DMS 273 (cell line): ENCODE results near the gene PLPP4.

Source experiments
- DNase-seq: peaks from one replicate; lab custom pipeline; 2025; ENCODE audit not compliant: unreplicated experiment; lab: John Stamatoyannopoulos, UW

The PLPP4 gene

DNA sequence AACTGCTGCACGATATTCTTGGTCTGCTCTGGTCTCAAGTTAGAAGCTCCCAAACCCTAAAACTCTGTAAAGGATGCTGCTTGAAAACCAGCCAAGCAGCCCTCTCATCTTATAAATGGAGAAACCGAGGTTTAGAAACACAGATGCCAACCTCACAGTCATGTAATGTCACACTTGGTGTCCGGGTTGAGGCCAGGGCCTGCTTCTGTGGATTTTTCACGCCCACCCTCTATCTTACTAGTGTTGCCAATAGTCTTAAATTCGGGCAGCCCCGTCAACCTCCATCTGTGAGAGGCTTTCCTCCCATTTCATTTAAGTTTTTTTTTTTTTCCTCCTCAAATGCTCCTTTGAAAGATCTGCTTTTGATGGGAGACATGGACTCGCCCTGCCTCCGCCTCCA lies 28.9 kb downstream of the PLPP4 start:
- no peak for DNase-seq

DNA sequence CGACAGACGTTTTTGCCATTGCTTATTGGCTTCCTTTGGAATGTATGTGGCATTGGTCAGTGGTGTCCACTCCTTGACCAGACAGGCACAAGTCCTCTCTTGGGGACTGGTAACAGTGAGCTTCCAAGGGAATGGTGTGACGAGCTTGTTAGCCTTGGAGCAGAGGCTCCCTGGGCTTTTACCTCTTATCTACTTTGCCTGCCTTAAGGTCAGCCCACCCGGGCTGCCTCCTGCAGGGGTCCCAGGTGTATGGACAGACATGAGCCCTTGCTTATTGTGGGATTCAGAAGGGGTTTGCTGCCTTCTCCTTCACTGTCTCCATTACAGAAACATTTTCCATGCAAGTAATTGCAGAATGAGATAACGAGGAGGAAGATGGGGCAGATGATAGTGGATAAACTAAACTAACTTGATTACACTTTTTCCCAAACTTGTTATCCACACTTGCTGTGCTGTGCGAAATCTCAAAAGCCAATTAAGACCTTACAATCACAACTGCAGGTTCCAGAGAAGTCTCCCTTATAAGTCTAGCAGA lies 29.7 kb downstream of the PLPP4 start:
- no peak for DNase-seq

DNA sequence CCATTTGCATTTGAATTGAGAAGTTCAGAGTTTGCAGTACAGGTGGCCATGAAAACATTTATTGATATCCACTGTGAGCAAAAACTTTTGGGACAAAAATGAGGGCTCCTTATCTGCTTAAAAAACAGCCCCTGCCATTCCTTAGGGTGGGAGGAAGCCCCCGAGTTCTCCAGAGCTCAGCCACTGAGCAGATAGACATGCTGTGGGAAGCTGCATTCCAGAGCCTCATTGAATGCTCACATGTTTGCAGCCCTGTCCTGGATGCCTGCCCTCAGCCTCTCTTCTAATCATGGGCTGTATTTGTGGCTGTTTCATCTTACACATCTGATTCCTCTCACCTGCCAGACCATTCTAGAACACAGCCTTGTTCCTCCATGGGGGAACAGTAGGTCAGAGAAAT lies 33.3 kb downstream of the PLPP4 start:
- DNase-seq, result no peak

DNA sequence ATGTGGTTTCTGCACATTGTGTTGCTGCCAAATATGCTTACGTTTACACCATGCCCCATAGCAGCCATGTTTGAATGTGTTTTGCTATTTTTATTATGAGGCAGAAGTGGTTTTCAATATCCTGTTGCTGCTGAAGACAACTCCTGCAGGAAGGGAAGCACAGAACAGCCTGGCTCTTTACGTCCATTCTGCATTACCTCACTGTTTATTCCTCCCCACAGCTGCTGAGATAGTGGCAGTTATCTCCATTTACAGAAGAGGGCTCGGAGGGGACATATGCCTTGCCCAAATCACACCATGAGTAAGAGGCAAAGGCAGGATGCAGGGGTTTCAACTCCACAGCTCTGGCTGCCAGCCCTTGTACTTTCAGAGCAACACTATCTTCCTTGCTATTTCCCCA lies 35.3 kb downstream of the PLPP4 start:
- DNase-seq, result peak; percentile 28

DNA sequence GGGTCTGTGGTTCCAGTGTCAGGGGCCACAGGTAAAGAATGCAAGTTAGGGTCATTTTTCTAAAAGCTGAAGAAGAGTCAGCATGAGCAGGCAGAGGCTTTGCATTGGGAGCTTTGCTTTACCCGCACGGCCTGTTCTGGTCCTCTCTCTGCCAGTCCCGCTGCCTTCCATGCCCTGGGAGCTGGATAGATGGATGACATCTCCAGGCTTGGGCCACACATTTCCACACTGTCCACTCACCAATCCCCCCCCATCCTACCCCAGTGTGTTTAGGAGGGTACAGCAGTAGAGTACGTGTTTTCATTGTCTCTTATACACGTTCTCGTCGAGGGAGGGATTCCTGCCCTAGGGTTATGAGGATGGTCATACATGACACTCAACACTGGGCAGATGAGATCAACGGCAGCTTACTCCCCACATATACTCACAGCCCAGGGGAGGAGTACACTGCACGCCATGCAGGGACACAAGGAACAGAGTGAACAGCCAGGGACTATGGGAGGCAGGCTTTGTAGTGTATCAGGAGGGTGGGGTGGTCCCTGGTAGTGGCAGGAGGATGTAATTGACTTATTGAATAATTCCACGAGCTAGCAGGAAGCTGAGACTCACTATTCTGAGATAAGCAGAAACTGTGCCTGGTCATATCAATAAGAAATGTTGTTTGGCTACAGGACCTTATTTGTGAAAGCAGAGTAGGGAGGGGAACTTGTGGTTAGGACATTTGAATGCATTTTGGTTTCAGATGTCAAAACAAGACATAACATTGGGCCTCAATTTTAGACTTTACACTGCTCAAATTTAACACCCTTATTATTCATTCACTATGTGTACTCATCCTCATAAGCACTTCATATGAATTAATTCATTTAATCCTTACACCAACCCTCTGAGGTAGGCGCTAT lies 36.6 kb downstream of the PLPP4 start:
- DNase-seq, result no peak

DNA sequence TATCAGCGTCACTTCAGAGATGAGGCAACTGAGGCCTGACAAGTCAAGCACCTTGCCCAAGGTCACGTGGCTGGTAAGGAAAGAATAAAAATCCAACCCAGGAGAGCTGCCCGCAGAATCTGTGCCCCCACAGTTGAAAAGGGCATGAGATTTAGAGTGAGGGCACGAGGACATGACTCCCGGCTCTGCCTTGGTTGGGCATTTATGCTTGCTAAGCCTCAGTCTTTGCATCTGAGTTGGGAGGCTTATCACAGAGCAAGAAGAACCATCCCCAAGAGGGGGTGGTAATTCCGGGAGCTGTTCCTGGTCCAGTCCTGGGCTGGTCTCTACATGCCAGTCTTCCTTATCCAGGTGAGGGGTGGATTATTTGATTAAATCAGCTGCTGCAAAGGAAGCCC lies 37.3 kb downstream of the PLPP4 start:
- DNase-seq, result no peak

DNA sequence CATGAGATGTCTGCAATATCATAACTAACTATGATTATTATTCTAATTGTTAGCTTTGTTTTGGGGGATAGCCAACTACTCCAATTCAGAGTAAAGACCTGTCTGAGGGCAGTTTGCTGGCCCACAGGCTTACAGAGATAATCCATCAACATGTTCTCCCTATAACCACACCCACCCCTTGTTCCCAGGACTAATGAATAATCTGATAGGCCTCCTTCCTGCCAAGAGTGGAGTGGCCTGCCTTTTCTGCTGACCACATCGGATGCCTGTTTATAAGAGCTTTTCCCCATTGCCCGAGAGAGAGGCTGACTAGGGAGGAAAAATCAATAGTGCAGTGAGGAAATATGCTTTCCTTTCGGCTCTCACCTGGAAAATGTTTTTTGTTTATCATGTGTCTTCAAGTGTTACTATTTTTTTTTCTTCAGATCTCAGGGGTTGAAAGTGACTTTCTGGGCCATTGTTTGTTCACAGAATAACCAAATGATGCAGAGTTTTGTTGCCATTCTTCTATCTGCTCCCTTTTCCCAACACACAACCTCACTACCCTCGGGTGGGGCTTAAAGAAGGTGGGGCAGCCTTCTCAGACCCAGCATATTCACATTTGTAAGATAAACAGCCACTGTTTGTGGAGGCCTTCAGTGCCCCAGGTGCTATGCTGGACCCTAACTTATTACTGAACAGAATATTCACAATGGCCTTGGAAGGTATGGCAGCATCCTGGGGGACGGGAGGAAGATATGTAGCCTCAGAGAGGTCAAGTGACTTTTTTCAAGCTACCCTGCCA lies 38.4 kb downstream of the PLPP4 start:
- no peak for DNase-seq

DNA sequence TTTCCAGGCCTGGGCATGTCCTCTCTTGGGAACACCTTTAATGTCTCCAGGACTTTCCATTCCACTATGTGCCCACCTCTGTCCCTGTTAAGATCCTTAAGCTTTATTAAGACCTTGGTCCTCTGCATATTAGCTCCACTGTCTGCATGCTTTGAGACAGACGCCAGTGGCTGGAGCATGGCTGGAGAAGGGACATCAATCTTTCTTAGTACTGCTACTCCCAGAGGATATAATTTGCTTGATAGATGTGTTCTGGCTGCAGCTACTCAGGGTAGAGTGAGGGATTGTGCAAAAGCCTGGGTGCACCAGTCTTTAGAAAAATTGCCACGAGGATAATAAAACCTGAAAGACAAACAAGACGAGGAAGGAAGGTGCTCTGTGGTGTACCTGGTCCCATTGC lies 42.9 kb downstream of the PLPP4 start:
- no peak for DNase-seq

DNA sequence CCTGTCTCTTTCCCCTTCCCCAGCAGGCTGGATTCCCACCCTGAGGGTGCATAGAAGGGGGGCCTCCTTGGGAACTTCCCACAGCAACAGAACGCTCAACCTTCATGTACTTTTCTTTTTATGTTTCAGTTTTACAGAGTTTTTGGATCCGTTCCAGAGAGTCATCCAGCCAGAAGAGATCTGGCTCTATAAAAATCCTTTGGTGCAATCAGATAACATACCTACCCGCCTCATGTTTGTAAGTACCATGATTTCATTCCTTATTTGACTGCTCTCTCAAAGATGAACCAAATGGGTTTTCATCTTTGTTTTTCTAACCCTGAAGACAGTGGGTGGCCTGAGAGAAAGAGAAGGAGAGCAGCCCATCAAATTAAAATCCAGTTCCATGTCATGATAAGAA lies 46.7 kb downstream of the PLPP4 start:
- peak; percentile 59 for DNase-seq

DNA sequence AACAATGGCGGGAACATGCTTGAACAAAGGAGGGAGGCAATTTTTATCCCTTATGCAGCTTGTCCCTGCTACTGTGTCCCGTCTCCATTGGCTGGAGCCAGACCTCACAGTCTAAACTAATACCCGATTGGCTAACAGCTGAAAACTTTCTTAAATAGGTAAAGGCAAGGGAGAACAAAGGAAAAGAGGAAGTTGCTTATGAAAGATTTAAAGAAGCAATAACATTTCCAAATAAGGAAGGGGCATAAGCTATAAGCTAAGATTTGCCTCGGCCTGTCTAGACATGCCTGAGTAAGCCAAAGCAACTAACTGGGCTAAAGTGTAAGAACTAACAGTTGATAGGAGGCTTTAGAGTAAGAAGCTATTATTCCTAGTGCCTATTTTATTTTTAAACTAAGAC lies 47.2 kb downstream of the PLPP4 start:
- peak; percentile 19 for DNase-seq

DNA sequence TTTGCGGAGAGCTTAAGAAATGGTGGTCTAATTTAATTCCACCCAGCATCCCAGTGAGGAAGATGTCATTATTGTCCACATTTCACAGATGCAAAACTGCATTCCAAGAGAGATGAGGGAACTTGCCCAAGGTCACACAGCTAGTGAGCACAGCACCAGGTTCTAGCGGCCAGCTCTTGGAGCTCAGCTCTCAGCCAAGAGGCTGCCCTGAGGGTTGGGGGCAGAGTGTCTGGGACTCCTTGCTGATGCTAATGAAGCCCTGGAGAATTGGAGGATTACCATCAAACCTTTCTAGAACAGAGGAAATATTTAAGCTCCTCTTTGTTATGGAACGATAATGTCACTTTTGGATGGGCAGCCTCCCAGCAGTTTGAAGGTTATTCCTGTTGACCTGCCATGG lies 48.0 kb downstream of the PLPP4 start:
- no peak for DNase-seq

DNA sequence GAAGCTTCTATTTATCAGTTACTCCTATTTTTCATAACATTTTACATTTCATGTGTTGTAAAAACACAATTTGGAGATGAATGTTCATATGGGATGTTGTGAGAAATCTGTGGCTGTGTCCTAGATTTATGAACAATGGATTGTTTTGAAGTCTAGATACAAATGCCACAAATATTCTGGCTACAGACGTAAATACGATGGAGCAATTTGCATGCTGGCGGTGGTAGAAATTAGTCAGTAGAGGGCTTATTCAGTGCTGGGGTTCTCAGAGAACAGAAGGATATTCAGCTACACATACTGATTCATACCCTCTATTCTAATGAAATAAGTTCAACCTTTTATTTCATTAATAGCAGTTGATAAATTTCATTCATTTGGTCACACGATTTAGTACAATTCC lies 48.8 kb downstream of the PLPP4 start:
- DNase-seq, result no peak

DNA sequence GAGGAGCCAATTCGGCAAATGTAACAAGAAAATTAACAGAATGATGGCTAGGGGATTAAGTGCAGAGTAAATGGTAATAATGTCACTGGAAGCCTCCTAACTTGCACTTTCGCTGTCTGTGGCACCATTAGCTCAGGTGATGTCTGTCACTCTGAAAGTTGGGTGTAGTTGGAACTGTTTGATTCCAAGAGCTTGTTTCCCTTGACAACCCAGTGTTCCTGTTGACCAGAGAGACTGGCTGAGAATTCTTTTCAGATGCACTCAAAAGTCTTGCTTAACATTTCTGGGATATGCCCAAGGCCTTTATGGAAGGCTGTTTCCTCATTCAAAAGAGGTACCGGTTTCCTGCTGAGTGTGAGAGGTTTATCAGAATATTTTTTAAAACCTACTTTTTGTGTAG lies 49.6 kb downstream of the PLPP4 start:
- DNase-seq, result no peak

DNA sequence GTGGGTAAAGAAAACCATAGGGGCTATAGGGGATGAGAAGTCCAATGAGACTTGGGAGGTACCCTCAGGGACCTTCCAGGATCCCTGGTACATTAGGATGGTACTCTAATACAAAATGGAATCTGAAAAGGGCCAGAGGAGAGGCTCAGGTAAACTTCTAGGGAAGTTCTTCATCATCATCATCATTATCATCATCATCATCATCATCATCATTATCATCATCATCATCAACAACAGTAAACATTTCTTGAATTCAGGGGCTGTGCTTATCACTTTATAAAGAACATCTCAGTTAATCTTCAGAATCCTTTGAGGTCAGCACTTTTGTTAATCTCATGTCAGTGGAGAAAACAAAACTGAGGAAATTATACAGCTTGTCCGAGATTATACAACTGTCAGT lies 50.1 kb downstream of the PLPP4 start:
- no peak for DNase-seq

DNA sequence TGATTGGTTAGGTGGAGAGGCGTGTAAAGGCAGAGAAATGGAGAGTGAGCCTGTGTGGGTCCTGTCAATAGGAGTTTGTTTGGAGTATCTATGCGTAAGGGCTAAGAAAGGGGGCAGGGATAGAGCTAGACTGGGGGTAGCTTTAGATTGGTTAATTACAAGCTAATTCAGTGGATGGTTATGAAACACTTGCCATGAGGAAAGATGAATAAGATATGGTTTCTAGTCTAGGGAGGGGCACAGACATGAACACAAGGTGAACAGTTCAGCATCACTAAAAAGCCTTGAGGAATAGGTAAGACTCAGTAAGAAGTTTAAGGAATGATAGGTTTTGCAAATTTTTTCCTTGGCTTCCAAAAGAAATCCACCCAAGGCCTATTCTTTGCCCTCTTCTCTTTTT lies 50.6 kb downstream of the PLPP4 start:
- DNase-seq, result no peak

DNA sequence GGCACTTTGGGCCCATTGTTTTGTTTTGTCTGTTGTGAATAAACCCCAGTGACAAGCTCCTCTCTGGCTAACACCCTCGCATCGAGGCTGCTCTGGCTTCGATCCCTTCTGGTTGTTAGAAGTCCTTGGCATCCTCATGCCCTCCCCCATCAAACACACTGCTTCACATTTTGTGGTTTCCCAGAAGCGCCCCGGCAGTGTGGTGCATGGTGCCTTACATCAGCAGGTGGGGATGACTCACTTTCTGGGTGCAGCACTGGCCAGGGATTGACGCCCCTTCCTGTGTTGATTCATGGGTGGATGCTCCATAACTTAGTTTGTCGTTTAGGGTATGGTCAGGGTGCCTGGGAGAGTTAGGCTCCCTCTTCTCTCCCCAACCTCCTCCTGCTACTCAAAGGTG lies 51.4 kb downstream of the PLPP4 start:
- DNase-seq, result no peak

DNA sequence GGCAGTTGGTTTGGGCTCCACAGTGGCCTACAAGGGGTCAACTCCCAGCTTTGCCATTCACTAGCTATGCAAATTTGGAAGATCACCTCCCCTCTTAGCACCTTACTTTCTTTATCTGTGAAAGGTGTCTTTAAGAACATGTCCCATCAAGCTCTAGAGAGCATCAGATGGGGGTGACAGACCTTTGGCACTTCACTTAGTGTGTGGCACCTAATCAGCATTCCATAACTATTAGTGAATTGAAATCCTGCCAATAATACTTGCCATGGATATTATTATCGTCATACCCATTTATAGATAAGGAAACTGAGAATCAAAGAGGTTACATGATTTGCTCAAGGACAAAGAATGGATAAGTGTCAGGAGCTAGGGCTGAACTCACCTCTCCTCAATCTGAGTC lies 51.9 kb downstream of the PLPP4 start:
- DNase-seq, result no peak

DNA sequence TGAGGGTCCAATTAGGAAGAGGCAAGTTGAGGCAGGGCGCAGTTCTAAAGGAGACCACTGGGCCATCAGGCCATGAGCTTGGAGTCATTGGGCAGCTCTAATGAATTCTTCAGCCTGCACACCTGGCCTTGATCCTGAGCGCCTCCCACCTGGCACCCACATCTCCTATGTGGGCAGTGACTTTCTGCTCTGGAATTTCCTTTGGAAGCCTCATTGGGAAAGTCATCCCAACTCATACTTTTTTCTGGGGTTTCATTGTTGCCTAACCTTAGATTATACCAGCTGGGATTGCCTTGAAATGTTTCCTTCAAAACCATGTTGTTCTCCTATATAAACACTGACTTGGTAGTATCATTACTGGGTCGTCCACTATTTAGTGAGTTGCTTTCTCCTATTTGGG lies 54.1 kb downstream of the PLPP4 start:
- no peak for DNase-seq

DNA sequence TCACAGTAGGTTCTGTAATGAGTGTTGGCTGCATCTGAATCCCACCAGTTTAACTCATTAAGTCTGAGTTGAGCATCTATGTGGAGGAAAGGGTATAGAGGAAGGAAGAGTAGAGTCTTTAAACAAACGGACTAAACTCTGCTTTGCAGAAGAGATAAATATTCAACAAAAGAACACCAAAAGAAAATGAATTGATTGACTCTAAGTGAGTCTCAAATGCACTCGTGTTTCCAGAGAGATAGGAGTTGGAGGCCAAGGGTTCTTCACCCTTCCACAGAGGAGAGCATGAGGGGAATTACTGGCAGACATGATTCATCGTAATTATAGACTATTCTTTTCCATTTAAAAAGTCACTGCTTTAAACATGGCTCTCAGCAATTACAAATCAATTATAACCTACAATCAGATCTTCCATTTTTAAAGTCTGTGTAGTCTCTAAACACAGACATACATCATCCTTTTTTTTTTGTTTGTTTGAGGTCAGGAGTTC lies 56.3 kb downstream of the PLPP4 start:
- no peak for DNase-seq

DNA sequence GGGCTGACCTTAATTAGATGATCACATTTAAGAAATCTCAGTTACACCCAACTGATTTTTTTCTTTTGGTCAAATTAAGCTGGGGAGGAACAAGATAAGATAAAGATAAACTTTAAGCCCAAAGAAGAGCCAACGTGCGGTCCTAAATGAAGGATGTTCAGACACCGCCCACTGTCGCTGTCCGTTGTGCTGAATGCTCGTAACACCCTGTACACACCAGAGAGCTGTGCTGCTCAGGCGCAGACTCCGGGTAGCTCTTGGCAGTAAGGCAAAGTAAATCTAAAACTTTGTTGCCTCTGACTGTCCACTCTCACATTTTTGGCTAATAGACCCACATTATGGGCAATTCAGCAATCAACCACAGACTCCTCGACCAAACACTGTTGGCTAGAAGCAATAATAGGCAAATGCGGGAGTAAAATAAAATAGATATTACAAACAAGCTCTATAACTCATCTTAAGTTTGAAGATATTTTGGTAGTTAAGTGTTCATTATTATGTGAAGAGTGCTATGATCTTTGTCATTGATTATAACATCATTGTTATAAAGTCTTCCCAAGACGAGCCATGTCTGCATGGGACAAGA lies 57.1 kb downstream of the PLPP4 start:
- peak; percentile 33 for DNase-seq

DNA sequence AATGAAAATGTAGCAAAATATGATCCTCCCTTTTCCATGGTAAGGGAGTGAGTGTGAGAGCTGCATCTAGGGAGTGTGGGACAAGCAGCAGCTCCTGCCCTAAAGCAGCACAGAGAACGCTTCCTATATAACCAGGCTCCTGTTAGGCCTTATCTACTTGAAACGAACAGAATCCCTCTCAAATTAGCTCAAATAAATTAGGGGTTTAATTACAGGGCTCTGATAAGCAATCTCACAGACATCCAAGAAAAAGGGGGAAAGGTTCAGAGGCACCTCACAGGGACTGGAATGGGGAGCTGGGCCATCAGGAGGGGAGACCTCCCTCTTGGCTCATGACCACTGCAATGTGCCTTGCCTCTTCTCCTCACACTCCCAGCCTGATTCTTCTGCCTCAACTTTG lies 57.9 kb downstream of the PLPP4 start:
- no peak for DNase-seq

DNA sequence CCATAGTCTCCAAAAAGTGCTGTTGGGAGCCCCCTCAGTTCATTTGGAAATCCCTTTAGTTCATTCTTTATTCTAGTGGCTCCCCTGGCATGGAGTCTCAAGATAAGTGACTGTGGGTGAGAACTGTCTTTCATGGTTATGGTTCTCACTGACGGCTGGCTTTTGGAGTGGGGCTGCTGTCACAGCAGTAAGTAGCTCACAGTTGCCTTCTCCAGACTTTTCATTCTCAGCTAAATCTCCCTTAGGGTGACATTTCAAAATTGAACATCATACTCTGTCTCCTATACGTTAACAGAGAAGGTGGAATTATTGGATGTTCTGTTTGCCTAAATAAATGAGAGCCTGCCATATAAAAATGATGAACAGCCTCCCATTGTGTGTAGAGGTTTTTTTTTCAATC lies 58.7 kb downstream of the PLPP4 start:
- DNase-seq, result no peak
